DND-41 (cell line): Measurements from ENCODE around the gene VAPA.

Experiments used
- ATAC-seq: fragments of 200-7000 bp; cut with Tn5 transposase; 3 replicates; pipeline ENCODE4 v1.9.1; 2021; ENCODE audit warnings: low read depth; ENCODE audit not compliant: insufficient read depth
- DNase-seq: peaks from one replicate; pipeline ENCODE4 v3.0.0-alpha.2; 2020
- H2AFZ ChIP-seq: 2 replicates; pipeline ENCODE4 v1.6.0; 2012; ENCODE audit warnings: low read depth, low read length
- H3K27ac ChIP-seq: 2 replicates; pipeline ENCODE4 v1.5.1; 2012; ENCODE audit warnings: low read length, inconsistent platforms
- H3K27me3 ChIP-seq: fragments of 200-600 bp; sonication (generic); 2 replicates; pipeline ENCODE4 v1.6.0; 2012; ENCODE audit warnings: low read length, mild to moderate bottlenecking, inconsistent platforms; ENCODE audit not compliant: insufficient read depth, poor library complexity
- H3K36me3 ChIP-seq: 2 replicates; pipeline ENCODE4 v1.5.1; 2012; ENCODE audit warnings: low read length, inconsistent platforms; ENCODE audit not compliant: insufficient read depth
- H3K4me1 ChIP-seq: 2 replicates; pipeline ENCODE4 v1.5.1; 2012; ENCODE audit warnings: mild to moderate bottlenecking, low read length; ENCODE audit not compliant: insufficient read depth
- H3K4me2 ChIP-seq: 2 replicates; pipeline ENCODE4 v1.6.0; 2012; ENCODE audit warnings: mild to moderate bottlenecking, moderate library complexity, low read length, inconsistent platforms; ENCODE audit not compliant: insufficient read depth
- H3K4me3 ChIP-seq, 2 experiments: fragments of 200-600 bp in 1 of 2; shearing (Covaris generic) in 1 of 2; 2 replicates each; pipeline ENCODE4 v1.5.1; 2012 to 2016; ENCODE audit warnings: inconsistent platforms in 2 of 2, low read length in 2 of 2, mild to moderate bottlenecking in 2 of 2, low read depth in 1 of 2, moderate library complexity in 1 of 2
- H3K79me2 ChIP-seq: 2 replicates; pipeline ENCODE4 v1.6.0; 2012; ENCODE audit warnings: low read length, inconsistent platforms; ENCODE audit not compliant: insufficient read depth
- H3K9ac ChIP-seq: 2 replicates; pipeline ENCODE4 v1.6.0; 2012; ENCODE audit warnings: low read depth, mild to moderate bottlenecking, inconsistent platforms, low read length, moderate library complexity
- H3K9me3 ChIP-seq: 2 replicates; pipeline ENCODE4 v1.5.1; 2012; ENCODE audit warnings: low read length, moderate library complexity, mild to moderate bottlenecking, inconsistent platforms; ENCODE audit not compliant: insufficient read depth, severe bottlenecking
- H4K20me1 ChIP-seq: 2 replicates; pipeline ENCODE4 v1.6.0; 2012; ENCODE audit warnings: low read length; ENCODE audit not compliant: insufficient read depth
- EZH2 ChIP-seq: IDR thresholded peaks from 3 replicates; pipeline ENCODE4 v1.6.1; 2012; ENCODE audit warnings: borderline replicate concordance, low read depth, mild to moderate bottlenecking, moderate library complexity, low read length, inconsistent platforms; ENCODE audit not compliant: severe bottlenecking
- TF ChIP-seq, protein P1 (sequence below): IDR thresholded peaks from 2 replicates; pipeline ENCODE4 v1.5.1; 2012; ENCODE audit warnings: borderline replicate concordance, low read length, moderate library complexity, mild to moderate bottlenecking; ENCODE audit not compliant: poor library complexity, severe bottlenecking; ENCODE audit errors: extremely low read depth

VAPA gene

GRCh38 chr18:9924371-9924943, 10.6 kb downstream of the VAPA start:
- Histone ChIP-seq H3K36me3 (no peaks in the 10 kb centered on the region), H3K27ac (no peak overlapping the region), H3K4me1 (peaks cover 38% of the 10 kb centered on the region), H2AFZ (no peak overlapping the region), H3K4me3 (no peak overlapping the region), H3K4me2 (no peak overlapping the region), H3K27me3 (no peaks in the 10 kb centered on the region), H3K9ac (no peak overlapping the region), H4K20me1 (peaks cover 97% of the 10 kb centered on the region), H3K79me2 (peaks cover 100% of the 10 kb centered on the region), H3K9me3 (no peaks in the 10 kb centered on the region)
- no peak for DNase-seq
- TF ChIP-seq EZH2, result no peak
- TF ChIP-seq, protein P1, sequence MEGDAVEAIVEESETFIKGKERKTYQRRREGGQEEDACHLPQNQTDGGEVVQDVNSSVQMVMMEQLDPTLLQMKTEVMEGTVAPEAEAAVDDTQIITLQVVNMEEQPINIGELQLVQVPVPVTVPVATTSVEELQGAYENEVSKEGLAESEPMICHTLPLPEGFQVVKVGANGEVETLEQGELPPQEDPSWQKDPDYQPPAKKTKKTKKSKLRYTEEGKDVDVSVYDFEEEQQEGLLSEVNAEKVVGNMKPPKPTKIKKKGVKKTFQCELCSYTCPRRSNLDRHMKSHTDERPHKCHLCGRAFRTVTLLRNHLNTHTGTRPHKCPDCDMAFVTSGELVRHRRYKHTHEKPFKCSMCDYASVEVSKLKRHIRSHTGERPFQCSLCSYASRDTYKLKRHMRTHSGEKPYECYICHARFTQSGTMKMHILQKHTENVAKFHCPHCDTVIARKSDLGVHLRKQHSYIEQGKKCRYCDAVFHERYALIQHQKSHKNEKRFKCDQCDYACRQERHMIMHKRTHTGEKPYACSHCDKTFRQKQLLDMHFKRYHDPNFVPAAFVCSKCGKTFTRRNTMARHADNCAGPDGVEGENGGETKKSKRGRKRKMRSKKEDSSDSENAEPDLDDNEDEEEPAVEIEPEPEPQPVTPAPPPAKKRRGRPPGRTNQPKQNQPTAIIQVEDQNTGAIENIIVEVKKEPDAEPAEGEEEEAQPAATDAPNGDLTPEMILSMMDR, result no peak
- no peak for ATAC-seq

GRCh38 chr18:9925369-9925768, 11.6 kb downstream of the VAPA start:
- ATAC-seq, result no peak
- TF ChIP-seq EZH2, result no peak
- TF ChIP-seq, protein P1, result no peak
- H3K4me2 ChIP-seq, result no peak overlapping the region
- H3K27ac ChIP-seq, result no peak overlapping the region
- DNase-seq, result no peak
- H4K20me1 ChIP-seq, result peaks cover 94% of the 10 kb centered on the region
- H3K9me3 ChIP-seq, result no peaks in the 10 kb centered on the region
- H3K36me3 ChIP-seq, result no peaks in the 10 kb centered on the region
- peaks cover 100% of the 10 kb centered on the region for H3K79me2 ChIP-seq
- peaks cover 29% of the 10 kb centered on the region for H3K4me1 ChIP-seq
- no peak overlapping the region for H2AFZ ChIP-seq
- no peak overlapping the region for H3K9ac ChIP-seq
- H3K27me3 ChIP-seq, result no peaks in the 10 kb centered on the region
- no peak overlapping the region for H3K4me3 ChIP-seq

DNA sequence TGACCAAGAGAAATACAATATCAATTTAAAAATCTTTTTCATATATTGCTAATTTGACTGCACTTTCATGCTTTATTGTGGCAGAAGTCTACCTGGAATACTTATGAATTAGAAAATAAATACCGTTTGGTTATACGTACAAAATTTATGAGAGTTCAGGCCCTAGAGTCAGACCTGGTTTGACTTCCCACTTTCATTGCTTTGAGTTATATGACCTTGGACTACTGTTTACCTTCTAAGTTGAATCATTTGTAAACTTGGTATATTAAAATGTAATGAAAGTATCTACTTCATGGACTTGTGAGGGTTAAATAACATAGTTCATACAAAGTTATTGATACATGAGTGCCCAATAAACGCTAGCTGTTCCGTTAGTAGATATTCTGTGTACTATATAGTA, 12.0 kb downstream of the VAPA start:
- no peaks in the 10 kb centered on the region for H3K27me3 ChIP-seq
- no peak overlapping the region for H3K27ac ChIP-seq
- no peak overlapping the region for H3K9ac ChIP-seq
- DNase-seq (no peak), ATAC-seq (no peak)
- H3K4me2 ChIP-seq, result no peak overlapping the region
- H3K79me2 ChIP-seq, result peaks cover 100% of the 10 kb centered on the region
- peaks cover 92% of the 10 kb centered on the region for H4K20me1 ChIP-seq
- no peak overlapping the region for H3K4me3 ChIP-seq
- H3K4me1 ChIP-seq, result peaks cover 24% of the 10 kb centered on the region
- H2AFZ ChIP-seq, result no peak overlapping the region
- H3K36me3 ChIP-seq, result no peaks in the 10 kb centered on the region
- H3K9me3 ChIP-seq, result no peaks in the 10 kb centered on the region
- TF ChIP-seq, protein P1, result no peak
- TF ChIP-seq EZH2, result no peak
